Endodermal cell (in vitro differentiated cells): Measurements from ENCODE around the gene GNAQ. TPM values are rescaled to one million over a fixed set of nuclear protein-coding genes. Genes with fewer than 3 reads are reported as not detected.
"Not testable (repeated sequence)": the region's sequence is repeated elsewhere in the genome, so short reads cannot be mapped to it uniquely, and the experiment has no call there.

Source experiments
- DNase-seq: peaks from one replicate; pipeline ENCODE4 v3.0.0-alpha.2; 2017
- H3K27ac ChIP-seq: 2 replicates; pipeline ENCODE4 v1.5.1; 2013; ENCODE audit warnings: mild to moderate bottlenecking, low read depth, low read length, moderate library complexity
- H3K27me3 ChIP-seq: 2 replicates; pipeline ENCODE4 v1.6.1; 2013; ENCODE audit warnings: mild to moderate bottlenecking, low read length, moderate library complexity; ENCODE audit not compliant: insufficient read depth, control insufficient read depth, poor library complexity, severe bottlenecking
- H3K36me3 ChIP-seq: 2 replicates; pipeline ENCODE4 v1.7.0; 2013; ENCODE audit warnings: mild to moderate bottlenecking, low read length, moderate library complexity; ENCODE audit not compliant: control insufficient read depth, insufficient read depth
- H3K4me1 ChIP-seq: one replicate; pipeline ENCODE4 v1.7.0; 2013; ENCODE audit warnings: low read length; ENCODE audit not compliant: control insufficient read depth, insufficient read depth
- H3K4me3 ChIP-seq: 2 replicates; pipeline ENCODE4 v1.5.1; 2013; ENCODE audit warnings: mild to moderate bottlenecking, low read length, moderate library complexity
- H3K9ac ChIP-seq: 2 replicates; pipeline ENCODE4 v1.6.1; 2013; ENCODE audit warnings: mild to moderate bottlenecking, low read length, moderate library complexity; ENCODE audit not compliant: poor library complexity, severe bottlenecking; ENCODE audit errors: extremely low read depth
- H3K9me3 ChIP-seq: 2 replicates; pipeline ENCODE4 v1.6.1; 2013; ENCODE audit warnings: mild to moderate bottlenecking, low read length, moderate library complexity; ENCODE audit not compliant: control insufficient read depth
- H3K27ac Mint-ChIP-seq: 2 replicates; pipeline ENCODE4 v1.8.0; 2020; ENCODE audit warnings: mixed read lengths
- H3K27me3 Mint-ChIP-seq: 2 replicates; pipeline ENCODE4 v1.8.0; 2021; ENCODE audit warnings: mild to moderate bottlenecking, mixed read lengths; ENCODE audit not compliant: insufficient read depth
- H3K36me3 Mint-ChIP-seq: 2 replicates; pipeline ENCODE4 v1.8.0; 2020; ENCODE audit warnings: low read depth, mixed read lengths
- H3K4me1 Mint-ChIP-seq: 2 replicates; pipeline ENCODE4 v1.8.0; 2020; ENCODE audit warnings: mixed read lengths
- H3K4me3 Mint-ChIP-seq: 2 replicates; pipeline ENCODE4 v1.8.0; 2020; ENCODE audit warnings: mild to moderate bottlenecking, moderate library complexity, mixed read lengths
- H3K9me3 Mint-ChIP-seq: 2 replicates; pipeline ENCODE4 v1.8.0; 2020; ENCODE audit warnings: mild to moderate bottlenecking, mixed read lengths
- WGBS, 2 experiments: methylation state at CpG; one replicate each; pipeline versions ENCODE4 v1.1.5 to v1.1.7; 2013; ENCODE audit warnings: missing lambda C conversion rate in 2 of 2, mixed read lengths in 1 of 2; ENCODE audit not compliant: insufficient coverage in 1 of 2, insufficient read length in 1 of 2; 5-methylcytosine and 5-hydroxymethylcytosine counted together
- total RNA-seq, 2 donors: library from RNA; stranded (reverse); fragmentation: NEBNext Ultra II Directional in 1 of 2; extraction: Animal tissue kit (Norgen Biotek cat#: 25700) in 1 of 2; gene quantifications; 2 replicates in 1 of 2; 3 replicates in 1 of 2; pipeline ENCODE4 v1.2.1, GENCODE V29; 2021
- TF ChIP-seq, protein P1 (sequence below): fragments of 200-600 bp; sonication (generic); conservative IDR thresholded peaks from 2 replicates; pipeline ENCODE4 v1.5.0; 2021; ENCODE audit warnings: antibody characterized with exemption, mild to moderate bottlenecking

Gene GNAQ
- total RNA-seq, 2 donors from 2014 or later = 46.0 to 57.6 TPM

DNA sequence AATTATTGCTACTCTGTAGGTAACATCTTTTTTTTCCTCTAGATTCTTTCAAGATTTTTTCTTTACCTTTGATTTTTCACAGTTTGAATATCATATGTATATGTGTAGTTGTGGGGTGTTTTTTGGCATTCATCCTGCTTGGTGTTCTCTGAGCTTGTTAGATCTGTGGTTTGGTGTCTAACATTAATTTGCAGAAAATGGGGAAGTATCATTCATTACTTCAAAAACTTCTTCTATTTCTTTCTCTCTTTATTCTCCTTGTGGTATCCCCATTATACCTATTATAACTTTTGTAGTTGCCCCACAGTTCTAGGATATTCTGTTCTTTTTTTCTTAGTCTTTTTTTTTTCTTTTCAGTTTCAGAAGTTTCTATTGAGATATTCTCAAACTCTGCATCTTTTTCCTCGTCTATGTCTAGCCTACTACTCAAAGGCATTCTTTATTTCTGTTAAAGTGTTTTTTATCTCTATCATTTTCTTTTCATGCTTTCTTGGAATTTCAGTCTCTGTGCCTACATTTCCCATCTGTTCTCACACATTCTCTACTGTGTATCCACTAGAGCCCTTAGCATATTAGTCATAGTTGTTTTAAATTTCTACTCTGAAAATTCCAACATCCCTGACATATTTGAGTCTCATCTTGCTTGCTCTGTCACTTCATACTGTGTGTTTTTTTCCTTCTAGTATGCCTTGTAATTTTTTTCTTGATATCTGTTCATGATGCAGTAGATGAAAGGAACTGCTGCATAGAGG is 323.4 kb downstream of the GNAQ start:
- Histone ChIP-seq H3K27ac (no peak overlapping the region), H3K4me3 (no peak overlapping the region), H3K4me1 (no peaks in the 10 kb centered on the region), H3K36me3 (no peaks in the 10 kb centered on the region), H3K27me3 (no peaks in the 10 kb centered on the region), H3K9ac (no peak overlapping the region), H3K9me3 (no peaks in the 10 kb centered on the region)
- no peak for DNase-seq
- no peak overlapping the region for H3K27ac Mint-ChIP-seq
- TF ChIP-seq, protein P1, sequence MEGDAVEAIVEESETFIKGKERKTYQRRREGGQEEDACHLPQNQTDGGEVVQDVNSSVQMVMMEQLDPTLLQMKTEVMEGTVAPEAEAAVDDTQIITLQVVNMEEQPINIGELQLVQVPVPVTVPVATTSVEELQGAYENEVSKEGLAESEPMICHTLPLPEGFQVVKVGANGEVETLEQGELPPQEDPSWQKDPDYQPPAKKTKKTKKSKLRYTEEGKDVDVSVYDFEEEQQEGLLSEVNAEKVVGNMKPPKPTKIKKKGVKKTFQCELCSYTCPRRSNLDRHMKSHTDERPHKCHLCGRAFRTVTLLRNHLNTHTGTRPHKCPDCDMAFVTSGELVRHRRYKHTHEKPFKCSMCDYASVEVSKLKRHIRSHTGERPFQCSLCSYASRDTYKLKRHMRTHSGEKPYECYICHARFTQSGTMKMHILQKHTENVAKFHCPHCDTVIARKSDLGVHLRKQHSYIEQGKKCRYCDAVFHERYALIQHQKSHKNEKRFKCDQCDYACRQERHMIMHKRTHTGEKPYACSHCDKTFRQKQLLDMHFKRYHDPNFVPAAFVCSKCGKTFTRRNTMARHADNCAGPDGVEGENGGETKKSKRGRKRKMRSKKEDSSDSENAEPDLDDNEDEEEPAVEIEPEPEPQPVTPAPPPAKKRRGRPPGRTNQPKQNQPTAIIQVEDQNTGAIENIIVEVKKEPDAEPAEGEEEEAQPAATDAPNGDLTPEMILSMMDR = no peak
- no peaks in the 10 kb centered on the region for H3K4me1 Mint-ChIP-seq
- peaks cover 14% of the 10 kb centered on the region for H3K36me3 Mint-ChIP-seq
- H3K4me3 Mint-ChIP-seq = no peak overlapping the region
- no peaks in the 10 kb centered on the region for H3K27me3 Mint-ChIP-seq
- H3K9me3 Mint-ChIP-seq = peaks cover 33% of the 10 kb centered on the region
- WGBS, 2 experiments = 86% methylated on average over 1 of the region's 1 CpG; no CpG with 5 or more reads in 1 of the 2 experiments

- H3K36me3 Mint-ChIP-seq = peaks cover 14% of the 10 kb centered on the region
- H3K27me3 Mint-ChIP-seq = no peaks in the 10 kb centered on the region
- Histone ChIP-seq H3K9ac (no peak overlapping the region), H3K4me1 (no peaks in the 10 kb centered on the region), H3K27ac (no peak overlapping the region), H3K36me3 (no peaks in the 10 kb centered on the region), H3K9me3 (no peaks in the 10 kb centered on the region), H3K4me3 (no peak overlapping the region), H3K27me3 (no peaks in the 10 kb centered on the region)
- DNase-seq = no peak
- no peaks in the 10 kb centered on the region for H3K4me1 Mint-ChIP-seq
- no peak overlapping the region for H3K4me3 Mint-ChIP-seq
- H3K9me3 Mint-ChIP-seq = peaks cover 38% of the 10 kb centered on the region
- no peak overlapping the region for H3K27ac Mint-ChIP-seq
- 93 to 100% methylated on average over 3 to 6 of the region's 6 CpGs for WGBS, 2 experiments
- TF ChIP-seq, protein P1 = no peak
Observed at GRCh38 chr9:77707383-77708063, 324.1 kb downstream of the GNAQ start.

- TF ChIP-seq, protein P1 = no peak
- H3K27me3 ChIP-seq = no peaks in the 10 kb centered on the region
- no peak overlapping the region for H3K4me3 ChIP-seq
- DNase-seq = no peak
- no peaks in the 10 kb centered on the region for H3K4me1 ChIP-seq
- Mint-ChIP-seq H3K9me3 (peaks cover 36% of the 10 kb centered on the region), H3K4me1 (peaks cover 4% of the 10 kb centered on the region), H3K27me3 (no peaks in the 10 kb centered on the region), H3K27ac (no peak overlapping the region), H3K4me3 (no peak overlapping the region), H3K36me3 (peaks cover 10% of the 10 kb centered on the region)
- H3K27ac ChIP-seq = no peak overlapping the region
- no peaks in the 10 kb centered on the region for H3K9me3 ChIP-seq
- no peaks in the 10 kb centered on the region for H3K36me3 ChIP-seq
- no peak overlapping the region for H3K9ac ChIP-seq
Observed at GRCh38 chr9:77705636-77706035, 326.0 kb downstream of the GNAQ start.

DNA sequence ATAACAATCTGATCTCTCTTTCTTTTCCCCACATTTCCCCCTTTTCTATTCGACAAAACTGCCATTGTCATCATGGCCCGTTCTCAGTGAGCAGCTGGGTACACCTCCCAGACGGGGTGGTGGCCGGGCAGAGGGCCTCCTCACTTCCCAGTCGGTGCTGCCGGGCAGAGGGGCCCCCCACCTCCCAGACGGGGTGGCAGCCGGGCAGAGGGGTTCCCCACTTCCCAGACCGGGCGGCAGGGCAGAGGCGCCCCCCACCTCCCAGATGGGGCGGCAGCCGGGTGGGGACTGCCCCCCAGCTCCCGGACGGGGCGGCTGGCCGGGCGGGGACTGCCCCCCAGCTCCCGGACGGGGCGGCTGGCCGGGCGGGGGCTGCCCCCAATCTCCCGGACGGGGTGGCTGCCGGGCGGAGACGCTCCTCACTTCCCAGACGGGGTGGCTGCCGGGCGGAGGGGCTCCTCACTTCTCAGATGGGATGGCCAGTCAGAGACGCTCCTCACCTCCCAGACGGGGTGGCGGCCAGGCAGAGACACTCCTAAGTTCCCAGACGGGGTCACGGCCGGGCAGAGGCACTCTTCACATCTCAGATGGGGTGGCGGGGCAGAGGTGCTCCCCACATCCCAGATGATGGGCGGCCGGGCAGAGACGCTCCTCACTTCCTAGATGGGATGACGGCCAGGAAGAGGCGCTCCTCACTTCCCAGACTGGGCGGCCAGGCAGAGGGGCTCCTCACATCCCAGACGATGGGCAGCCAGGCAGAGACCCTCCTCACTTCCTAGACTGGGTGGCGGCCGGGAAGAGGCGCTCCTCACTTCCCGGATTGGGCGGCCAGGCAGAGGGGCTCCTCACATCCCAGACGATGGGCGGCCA is 328.9 kb downstream of the GNAQ start:
- peaks cover 16% of the 10 kb centered on the region for H3K9me3 Mint-ChIP-seq
- not testable (repeated sequence) for H3K9me3 ChIP-seq, H3K4me3 Mint-ChIP-seq, H3K27ac ChIP-seq, H3K4me1 Mint-ChIP-seq, H3K36me3 Mint-ChIP-seq, DNase-seq, H3K9ac ChIP-seq, H3K27ac Mint-ChIP-seq, H3K27me3 ChIP-seq, H3K4me1 ChIP-seq, H3K36me3 ChIP-seq, H3K27me3 Mint-ChIP-seq, H3K4me3 ChIP-seq
- 94 to 98% methylated on average over 8 to 51 of the region's 52 CpGs for WGBS, 2 experiments
